Measurements from ENCODE around the gene ABLIM2. TPM values are rescaled to one million over a fixed set of nuclear protein-coding genes. Genes with fewer than 3 reads are reported as not detected.

Gene ABLIM2
- total and polyA plus RNA-seq, 2 of the 13 experiments (the other 11 are each of a cell fraction or from before 2014, with no cell fraction given), result 0.20 to 0.37 TPM

GRCh38 chr4:7995135-7995534 is 163.5 kb downstream of the ABLIM2 start (continued):
- TF ChIP-seq NFAT5 (CRISPR knock-in tag; IDR thresholded peaks at IDR 0.05) (no peak), TCF7L2 (IDR thresholded peaks at IDR 0.05; ENCODE audit: low read depth, low read length) (no peak), MYNN (CRISPR knock-in tag; IDR thresholded peaks at IDR 0.05; ENCODE audit: low read depth) (no peak), ZNF256 (CRISPR knock-in tag; conservative IDR thresholded peaks at IDR 0.05) (no peak), ZBTB34 (CRISPR knock-in tag; IDR thresholded peaks at IDR 0.05) (no peak), ZNF354B (CRISPR knock-in tag; IDR thresholded peaks at IDR 0.05) (no peak), ARHGAP35 (CRISPR knock-in tag; IDR thresholded peaks at IDR 0.05; ENCODE audit: borderline replicate concordance) (no peak), ZNF143 (CRISPR knock-in tag; IDR thresholded peaks at IDR 0.05) (no peak), KIAA2018 (CRISPR knock-in tag; IDR thresholded peaks at IDR 0.05; ENCODE audit: borderline replicate concordance) (no peak), NCOA1 (CRISPR knock-in tag; IDR thresholded peaks at IDR 0.05) (no peak), RORA (CRISPR knock-in tag; IDR thresholded peaks at IDR 0.05) (no peak), POLR2A (IDR thresholded peaks at IDR 0.05; ENCODE audit: insufficient read depth in 1 of 2, low read depth in 2 of 2, low read length in 2 of 2) (no peak), ZNF562 (CRISPR knock-in tag; IDR thresholded peaks at IDR 0.05; ENCODE audit: borderline replicate concordance) (no peak), ZNF224 (CRISPR knock-in tag; IDR thresholded peaks at IDR 0.05) (no peak), POLR2AphosphoS2 (IDR thresholded peaks at IDR 0.05; ENCODE audit: low read depth, low read length) (no peak)

Data from HepG2 (cell line).